Kasumi-1 (cell line): ENCODE measurements around the gene KLF15.

Experiments used
- DNase-seq, 2 experiments: peaks; one replicate each; lab custom pipeline; 2025; lab: John Stamatoyannopoulos, UW

Gene KLF15

GRCh38 chr3:126306397-126306796 is 50.8 kb downstream of the KLF15 start:
- no peak for DNase-seq

GRCh38 chr3:126305427-126305826 is 51.8 kb downstream of the KLF15 start:
- DNase-seq: no peak

- no peak for DNase-seq
Observed at GRCh38 chr3:126304704-126305103, 52.5 kb downstream of the KLF15 start.

- no peak for DNase-seq
Observed at GRCh38 chr3:126304291-126304690, 52.9 kb downstream of the KLF15 start.

GRCh38 chr3:126303272-126303671 is 53.9 kb downstream of the KLF15 start:
- DNase-seq: no peak

- DNase-seq: no peak
Observed at GRCh38 chr3:126300761-126301481, 56.3 kb downstream of the KLF15 start.

GRCh38 chr3:126300001-126300760 is 57.0 kb downstream of the KLF15 start:
- DNase-seq: no peak

GRCh38 chr3:126295407-126295939 is 61.7 kb downstream of the KLF15 start:
- no peak for DNase-seq

GRCh38 chr3:126294211-126294808 is 62.9 kb downstream of the KLF15 start:
- DNase-seq: no peak

GRCh38 chr3:126293370-126294082 is 63.7 kb downstream of the KLF15 start:
- no peak for DNase-seq
